GM18511 (cell line): ENCODE measurements around the gene RNF126.
A peak's percentile ranks its signal among the peaks of the same experiment; 100 is the strongest.

Source experiments
- ATAC-seq: cut with Tn5 transposase; IDR thresholded peaks from one replicate; pipeline ENCODE4 v1.9.1; 2021; ENCODE audit warnings: mild to moderate bottlenecking, moderate library complexity; ENCODE audit not compliant: unreplicated experiment

RNF126 gene

GRCh38 chr19:664913-665443, 2.0 kb upstream of the RNF126 start:
- no peak for ATAC-seq

- ATAC-seq = no peak
Observed at GRCh38 chr19:663682-664117, 686 bp upstream of the RNF126 start.

DNA sequence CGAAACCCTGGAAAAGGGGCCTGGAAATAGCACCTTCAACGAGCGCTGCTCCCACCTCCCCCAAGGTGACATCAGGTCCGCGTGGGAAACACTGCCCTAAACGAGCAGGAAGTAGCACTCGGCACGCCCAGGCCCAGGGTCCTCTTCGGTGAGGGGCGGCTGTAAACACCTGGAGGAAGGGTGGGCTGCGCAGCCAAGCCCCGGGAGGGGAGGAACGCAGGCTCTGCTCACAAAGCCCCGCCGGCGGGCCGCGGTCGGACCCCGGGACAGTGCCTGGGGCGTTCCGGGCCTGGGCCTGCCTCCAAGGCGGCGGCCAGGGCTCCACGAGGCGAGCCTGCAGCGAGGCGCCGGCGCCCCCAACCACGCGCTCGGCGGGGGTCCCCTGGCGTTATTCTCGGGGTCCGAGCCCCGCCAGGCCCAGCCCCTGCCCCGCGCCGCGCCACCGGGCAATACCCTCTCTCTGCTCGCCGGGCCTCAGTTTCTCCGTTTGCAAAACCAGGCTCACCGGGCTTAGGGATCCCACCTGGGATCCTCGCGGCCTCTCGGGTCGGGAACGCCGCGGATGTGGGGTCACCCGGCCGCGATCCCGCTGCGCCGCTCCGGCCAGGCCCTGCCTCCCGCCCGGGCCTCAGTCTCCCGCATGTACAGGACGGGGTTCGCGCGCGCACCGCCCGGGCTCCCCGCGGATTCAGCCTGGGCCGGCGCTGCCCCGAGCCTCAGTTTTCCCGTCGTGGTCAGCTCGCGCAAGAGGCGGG, 630 bp downstream of the RNF126 start:
- ATAC-seq = peak; percentile 6

DNA sequence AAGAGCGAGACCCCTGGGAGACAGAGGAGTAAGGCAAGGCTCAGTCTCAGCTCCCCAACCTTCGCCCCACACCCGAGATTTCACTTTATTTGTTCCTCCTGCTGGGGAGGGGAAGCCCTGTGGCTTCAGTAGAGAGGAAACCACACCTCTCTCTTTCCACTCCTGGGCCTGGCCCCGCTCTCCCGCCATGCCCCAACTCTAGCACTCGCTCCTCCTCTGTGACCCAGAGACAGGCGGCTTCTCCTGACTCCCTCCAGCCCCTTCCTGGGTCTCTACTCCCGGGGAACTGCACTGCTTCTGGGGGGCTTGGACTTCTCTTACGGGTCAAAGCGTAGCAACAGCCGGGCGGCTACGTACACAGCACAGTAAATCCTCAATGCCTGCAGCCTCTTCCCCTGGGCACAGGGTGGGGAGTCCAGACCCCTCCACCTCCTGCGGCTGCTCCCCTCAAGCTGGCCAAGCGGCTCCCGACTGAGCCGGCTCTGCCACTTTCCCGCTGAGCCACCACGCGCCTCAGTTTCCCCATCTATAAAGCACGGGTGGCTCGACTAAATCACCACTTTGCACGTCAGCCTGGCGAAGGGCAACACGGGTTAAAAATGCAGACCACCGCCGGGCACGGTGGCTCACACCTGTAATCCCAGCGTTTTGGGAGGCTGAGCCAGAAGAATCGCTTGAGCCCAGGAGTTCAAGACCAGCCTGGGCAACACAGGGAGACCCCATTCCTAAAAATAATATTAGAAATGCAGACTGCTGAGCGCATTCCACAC, 1.4 kb downstream of the RNF126 start:
- no peak for ATAC-seq

GRCh38 chr19:660793-661426, 2.1 kb downstream of the RNF126 start:
- no peak for ATAC-seq

GRCh38 chr19:658916-659839, 3.8 kb downstream of the RNF126 start:
- no peak for ATAC-seq

- no peak for ATAC-seq
Observed at GRCh38 chr19:658059-658839, 4.8 kb downstream of the RNF126 start.

GRCh38 chr19:657611-658010, 5.4 kb downstream of the RNF126 start:
- no peak for ATAC-seq

DNA sequence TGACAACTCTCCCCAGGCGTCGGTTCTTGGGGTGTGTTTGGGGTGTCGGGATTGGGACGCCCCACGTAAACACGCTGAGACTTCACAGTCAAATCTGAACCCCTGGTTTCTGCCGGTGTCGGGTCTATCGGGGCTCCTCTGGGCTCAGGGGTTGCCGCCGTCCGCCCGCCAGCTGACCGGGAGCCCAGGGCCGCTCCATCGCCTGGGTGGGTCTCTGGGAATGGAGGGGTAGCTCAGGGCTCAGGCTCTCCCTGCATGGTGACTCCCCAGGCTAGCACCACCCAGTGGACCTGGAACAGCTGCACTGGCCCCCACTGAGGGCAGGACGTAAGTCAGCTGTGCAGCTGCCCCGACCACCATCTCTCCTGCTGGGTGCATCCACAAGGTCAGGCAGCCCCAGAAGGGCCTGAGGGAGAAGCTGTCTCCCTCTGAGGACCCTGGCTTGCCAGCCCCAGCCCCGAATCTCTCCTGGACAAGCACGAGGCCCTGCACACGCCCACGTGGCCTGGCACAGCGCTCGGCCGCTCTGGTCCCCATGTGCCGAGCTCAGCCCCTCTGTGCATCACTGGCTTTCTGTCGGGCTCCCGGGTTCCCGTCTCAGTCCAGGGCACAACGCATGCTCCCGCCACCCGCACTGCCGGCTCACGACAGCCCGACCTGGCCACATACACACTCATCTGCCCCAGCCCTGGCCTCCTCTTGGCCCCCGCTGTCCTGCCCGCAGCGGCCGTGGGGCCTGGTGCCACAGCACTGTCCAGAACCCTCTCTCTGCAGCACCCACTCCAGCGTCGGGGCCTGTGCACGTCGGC, 6.1 kb downstream of the RNF126 start:
- no peak for ATAC-seq

GRCh38 chr19:655691-656090, 7.3 kb downstream of the RNF126 start:
- no peak for ATAC-seq

DNA sequence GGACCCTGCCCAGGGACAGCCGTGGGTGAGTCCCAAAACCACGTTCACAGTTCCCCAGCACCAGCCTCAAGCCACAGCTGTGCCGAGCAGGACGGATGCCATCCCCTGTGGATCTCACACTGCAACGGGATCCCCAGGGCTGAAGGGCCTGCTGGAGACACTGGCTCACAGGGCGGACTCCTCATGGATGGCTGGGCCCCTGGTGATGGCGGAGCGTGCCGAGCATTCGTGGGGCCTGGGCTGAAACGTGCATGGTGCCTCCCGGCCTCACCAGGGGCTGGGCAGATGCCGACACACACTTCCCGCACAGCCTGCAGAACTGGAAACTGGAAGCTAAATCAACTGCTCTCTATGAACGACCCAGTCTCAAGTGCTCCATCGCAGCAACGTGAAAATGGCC, 9.6 kb downstream of the RNF126 start:
- ATAC-seq = no peak

DNA sequence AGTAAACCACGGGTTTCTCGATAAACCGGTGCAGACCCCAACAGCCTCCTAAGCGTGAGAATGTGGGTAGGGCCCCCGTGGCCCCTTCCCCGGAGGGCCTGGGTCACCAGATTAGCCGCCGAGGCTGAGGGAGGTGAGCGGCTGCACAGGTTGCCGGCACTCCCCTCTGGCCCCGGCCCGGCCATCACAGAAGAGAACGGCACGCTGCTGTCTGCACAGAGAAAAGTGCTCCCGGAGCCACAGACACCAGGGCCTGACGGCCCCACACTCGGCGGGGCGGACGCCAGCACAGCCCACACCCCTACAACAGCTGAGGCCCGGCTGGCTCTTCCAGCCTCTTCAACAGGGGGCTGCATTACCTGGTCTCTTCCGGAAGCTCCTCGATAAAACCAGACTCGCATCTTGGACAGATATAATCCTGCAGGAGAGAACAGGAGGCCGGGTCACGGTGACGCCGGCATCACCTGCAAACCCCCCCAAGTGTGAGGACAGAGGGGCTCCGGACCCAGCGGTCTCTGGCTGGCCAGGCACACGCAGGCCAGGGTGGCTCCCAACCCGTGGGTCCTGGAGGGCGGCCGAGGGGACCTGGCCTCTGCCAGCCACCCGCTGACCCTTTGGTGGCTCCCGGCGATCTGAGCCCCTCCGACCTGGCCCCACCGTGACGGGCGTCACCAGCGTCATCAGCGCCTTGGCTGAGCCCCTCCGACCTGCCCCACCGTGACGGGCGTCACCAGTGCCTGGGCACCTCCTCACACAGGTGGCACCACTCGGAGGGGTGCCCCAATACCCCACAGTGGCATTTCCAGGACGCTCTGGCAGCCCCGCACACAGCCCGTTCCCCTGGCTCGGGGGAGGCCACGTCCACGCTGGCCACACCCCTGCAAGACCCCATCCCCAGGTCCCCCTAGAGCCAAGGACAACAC, 10.3 kb downstream of the RNF126 start:
- ATAC-seq = no peak

GRCh38 chr19:651991-652390, 11.0 kb downstream of the RNF126 start:
- ATAC-seq = no peak

GRCh38 chr19:651114-651818, 11.7 kb downstream of the RNF126 start:
- ATAC-seq = no peak

DNA sequence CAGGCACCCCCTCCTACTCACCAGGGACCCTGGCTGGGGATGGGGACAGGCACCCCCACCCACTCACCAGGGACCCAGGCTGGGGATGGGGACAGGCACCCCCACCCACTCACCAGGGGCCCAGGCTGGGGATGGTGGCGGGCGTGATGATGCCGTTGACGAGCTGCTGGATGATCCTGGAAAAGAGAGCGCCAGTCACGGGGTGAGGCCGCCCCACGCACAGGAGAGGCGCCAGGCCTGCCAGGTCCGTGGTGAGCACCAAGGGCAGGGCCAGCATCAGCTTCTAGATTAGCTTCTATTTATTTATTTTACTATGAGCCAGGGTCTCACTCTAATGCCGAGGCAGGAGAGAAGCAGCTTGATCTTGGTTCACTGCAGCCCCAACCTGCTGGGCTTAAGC, 12.9 kb downstream of the RNF126 start:
- no peak for ATAC-seq

GRCh38 chr19:648904-649801, 13.9 kb downstream of the RNF126 start:
- no peak for ATAC-seq
